OCI-M1 (cell line): Measurements from ENCODE around the gene XCL1.
A peak's percentile ranks its signal among the peaks of the same experiment; 100 is the strongest.

Source experiments
- DNase-seq: peaks from one replicate; lab custom pipeline; 2025; lab: John Stamatoyannopoulos, UW

Gene XCL1

GRCh38 chr1:168605443-168605842 is 29.0 kb downstream of the XCL1 start:
- no peak for DNase-seq

DNA sequence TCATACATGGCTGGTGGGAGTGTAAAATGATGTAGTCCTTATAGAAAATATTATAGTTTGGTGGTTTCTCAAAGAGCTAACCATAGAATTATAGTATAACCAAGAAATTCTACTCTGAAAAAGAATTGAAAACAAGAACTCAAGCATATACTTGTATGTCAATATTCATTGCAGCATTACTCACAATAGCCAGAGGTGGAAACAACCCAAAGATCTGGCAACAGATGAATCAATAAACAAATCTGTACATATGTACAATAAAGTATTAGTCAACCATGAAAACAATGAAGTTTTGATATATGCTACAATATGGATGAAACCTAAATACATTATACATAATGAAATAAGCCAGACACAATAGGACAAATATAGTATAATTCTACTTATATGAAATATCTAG is 29.7 kb downstream of the XCL1 start:
- DNase-seq = no peak

DNA sequence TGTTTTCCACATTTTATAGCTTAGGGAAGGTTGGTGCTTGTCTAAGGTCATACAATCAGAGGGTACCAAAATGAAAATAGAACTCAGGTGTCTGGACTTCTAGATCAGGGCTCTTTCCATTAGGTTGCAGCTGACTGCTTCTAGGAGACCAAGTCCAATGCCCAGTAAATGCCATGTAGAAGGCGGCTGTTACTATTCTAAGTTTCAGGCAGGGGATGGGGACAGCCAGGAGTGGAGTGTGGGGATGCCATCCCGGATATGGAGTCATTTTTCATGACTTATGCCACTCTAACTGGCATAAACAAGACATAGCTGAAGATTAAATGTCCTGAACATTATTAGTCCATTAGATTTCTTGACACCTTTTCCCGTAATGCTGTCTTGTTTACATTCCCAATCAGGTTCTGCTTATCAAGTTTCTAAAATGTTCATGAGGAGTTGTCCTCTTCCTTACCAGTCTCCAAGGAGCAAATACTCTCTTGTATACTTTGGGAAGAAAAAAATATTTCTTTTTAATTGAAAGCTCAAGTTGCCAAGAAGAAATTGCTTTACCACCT is 31.5 kb downstream of the XCL1 start:
- no peak for DNase-seq

DNA sequence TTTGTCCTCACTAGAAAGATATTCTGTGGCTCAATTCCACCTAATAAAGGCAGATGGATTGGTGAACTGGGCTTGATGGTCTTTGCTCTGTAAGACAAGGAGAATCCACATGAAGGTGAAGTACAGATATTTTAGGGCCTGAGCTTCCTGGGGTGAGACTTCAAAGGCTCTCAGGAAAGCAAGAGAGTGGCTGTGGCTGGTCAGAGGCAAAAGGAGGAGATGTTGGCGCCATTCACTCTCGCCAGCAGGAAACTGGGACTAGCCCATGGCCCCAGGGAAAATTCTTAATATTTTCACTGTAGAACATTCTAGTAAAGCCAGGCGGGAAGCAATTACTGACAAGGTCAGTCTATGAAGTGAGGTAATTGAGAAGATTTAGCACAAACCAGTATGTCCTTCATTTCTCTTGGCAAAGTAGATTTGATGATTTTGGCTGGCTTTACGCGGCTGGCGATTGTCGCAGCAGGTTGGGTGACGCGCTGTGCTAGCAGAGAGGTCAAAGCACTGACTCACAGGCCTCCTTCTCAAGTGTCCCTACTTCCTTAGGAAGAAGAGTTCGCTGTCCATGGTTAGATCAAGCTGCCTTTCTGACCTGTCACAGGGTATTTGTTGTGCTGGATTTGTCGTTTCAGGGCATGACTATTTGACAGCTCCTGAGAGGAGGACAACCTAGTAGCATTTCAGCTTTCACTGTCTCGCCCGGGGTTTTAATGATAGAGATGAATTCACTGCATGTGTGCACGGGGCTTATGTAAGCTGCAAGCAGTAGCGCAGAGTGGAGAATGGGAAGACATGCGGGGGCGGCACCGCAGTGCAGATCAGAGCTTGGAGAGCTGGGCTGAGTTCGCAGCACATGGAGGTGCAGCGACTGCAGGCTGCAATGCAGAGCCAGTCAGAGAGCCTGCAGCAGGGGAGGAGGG is 32.7 kb downstream of the XCL1 start:
- no peak for DNase-seq

GRCh38 chr1:168609741-168610510 is 33.5 kb downstream of the XCL1 start:
- DNase-seq = no peak

DNA sequence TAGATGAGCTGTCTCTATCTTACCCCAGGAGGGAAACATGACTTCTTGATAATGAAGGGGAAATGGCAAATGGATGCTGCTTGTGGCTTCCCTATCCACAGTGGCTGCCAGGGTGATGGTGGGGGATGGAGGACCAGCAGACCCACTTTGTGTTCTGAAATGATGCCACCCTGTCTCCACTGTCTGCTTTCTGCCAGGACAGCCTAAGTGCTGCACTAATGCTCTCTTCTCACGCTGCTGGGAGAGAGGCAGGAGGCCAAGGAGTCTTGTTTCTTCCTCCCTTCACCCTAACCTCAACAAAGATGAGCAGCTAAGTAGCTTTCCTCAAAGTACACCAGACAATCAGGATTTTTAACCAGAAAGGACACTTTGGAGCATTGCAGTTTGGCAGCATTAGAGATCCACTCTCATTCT is 36.6 kb downstream of the XCL1 start:
- no peak for DNase-seq

DNA sequence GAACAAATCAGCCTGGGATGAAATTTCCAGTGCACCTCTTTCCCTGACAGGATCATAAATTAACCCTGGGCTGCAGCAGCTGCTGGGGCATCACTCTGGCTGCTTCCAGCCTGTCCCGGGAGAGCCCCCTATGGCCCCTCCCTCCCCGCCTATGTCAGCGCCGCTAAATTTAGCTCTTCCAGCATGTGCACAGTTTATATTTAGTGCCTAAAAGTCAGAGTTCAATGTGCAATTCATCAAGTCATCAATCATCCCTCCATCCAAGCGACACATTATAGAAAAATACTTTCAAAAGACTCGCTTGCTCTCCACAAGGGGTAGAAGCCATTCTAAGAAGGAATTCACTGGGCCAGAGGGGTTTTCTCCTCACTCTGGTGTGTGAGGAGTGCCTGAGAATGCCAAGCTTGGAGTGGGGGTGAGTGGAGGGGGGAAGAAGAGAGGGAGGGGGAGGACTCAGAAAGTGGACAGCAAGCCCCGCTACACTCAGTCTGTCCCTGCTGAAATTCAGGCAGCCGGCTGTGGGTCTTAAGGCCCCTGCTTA is 37.4 kb downstream of the XCL1 start:
- no peak for DNase-seq

- no peak for DNase-seq
These were observed 37.8 kb downstream of the XCL1 start for GRCh38 chr1:168614235-168614634.

- DNase-seq = no peak
These were observed 39.6 kb downstream of the XCL1 start for GRCh38 chr1:168615965-168616364.

- no peak for DNase-seq
These were observed 41.8 kb downstream of the XCL1 start for GRCh38 chr1:168617974-168618750.

GRCh38 chr1:168618886-168619285 is 42.5 kb downstream of the XCL1 start:
- DNase-seq = no peak

DNA sequence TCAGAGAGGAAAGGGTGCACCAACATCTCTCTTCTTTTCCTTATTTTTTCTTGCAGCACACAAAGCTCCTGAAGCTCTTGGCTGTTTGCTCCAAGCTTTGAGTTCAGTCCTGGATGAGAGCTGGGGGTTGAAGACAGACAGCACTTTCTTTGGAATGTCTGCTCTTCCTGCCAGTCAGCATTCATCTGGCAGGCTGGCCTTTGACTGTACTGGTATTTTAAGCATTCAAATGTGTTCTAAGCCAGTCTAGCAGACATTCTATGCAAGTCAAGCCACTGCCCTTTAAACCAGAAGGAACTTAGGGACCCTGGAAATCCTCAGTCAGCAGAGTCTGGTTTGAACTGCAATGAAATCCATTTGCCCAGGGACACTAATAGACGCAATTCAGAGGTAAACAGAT is 45.0 kb downstream of the XCL1 start:
- no peak for DNase-seq

DNA sequence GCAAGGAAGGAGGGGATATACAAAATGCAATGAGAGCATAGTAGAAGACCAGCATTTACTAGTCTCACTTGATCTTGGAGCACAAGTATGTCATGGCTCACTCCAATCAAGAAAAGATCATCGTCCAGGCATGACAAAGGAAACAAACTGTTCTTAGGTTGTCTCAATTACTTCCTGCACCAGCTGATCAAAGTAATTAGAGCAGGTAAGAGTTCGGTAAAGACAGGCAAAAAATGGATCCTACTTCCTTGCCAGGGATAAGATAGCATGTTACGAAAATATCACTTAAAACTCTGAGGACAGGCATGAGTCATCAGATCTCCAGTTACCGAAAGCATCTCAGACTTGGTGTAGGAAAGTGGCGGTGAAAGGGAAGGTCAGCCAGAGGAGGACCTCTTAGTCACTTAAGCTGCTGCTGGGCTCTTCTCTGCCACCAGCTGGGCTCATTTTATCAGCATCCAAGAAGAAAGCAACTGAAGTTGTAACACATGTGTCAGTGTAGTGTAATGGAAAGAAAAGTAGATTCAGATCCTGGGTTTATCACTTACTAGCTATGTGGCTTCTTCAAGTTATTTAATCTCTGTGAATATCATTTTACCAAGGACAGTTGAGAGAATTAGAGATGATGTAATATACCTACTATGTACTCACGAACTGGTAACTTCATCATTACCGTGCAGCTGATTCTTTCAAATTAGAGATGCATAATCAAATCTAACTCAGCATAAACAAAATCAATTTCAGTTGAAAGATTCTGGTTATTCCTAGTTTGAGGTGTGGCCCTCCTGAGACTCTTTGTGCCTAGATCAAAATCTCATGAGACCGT is 46.8 kb downstream of the XCL1 start:
- DNase-seq = peak; percentile 74

- DNase-seq = no peak
These were observed 47.4 kb downstream of the XCL1 start for GRCh38 chr1:168623831-168624230.

DNA sequence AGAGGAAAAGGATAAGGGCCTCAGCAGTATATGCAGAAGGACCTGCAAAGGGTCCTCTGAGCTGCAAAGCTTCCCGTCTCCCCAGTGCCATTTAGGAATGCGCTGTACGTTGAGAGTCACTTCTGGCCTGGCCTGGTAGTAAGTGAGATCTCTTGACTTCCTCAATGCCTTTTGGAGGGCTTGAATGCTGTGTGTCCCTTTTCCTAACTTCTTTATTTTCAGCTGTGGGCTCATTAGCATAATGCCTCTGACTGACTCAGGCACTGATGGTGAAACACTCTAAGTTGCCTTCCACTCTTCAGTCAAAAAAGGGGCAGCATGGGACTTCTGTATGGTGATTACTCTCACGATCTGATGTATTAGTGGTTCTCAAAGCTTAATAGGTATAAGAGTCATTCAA is 49.9 kb downstream of the XCL1 start:
- DNase-seq = no peak

GRCh38 chr1:168627370-168627769 is 51.0 kb downstream of the XCL1 start:
- DNase-seq = no peak

- DNase-seq = no peak
These were observed 52.4 kb downstream of the XCL1 start for GRCh38 chr1:168628807-168629206.

DNA sequence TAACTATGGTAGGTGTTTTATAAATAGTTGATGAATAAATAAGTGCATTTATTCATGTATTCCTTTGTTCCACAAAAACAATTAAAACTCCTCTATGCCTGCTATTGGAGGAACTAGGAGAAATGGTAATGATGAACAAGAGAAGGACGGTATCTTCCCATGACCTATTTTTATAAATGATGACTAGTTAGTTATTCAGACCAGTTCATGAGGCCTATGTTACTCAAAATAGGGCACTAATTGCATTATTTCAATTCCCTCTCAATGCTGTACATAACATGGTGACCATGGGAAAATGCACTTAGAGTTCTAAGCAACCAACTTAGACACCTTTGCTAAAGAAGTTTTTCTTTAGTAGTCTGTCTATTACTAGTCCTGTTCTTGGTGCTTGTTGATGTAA is 53.1 kb downstream of the XCL1 start:
- no peak for DNase-seq
